ENCODE results near the gene CUL3. TPM values are rescaled to one million over a fixed set of nuclear protein-coding genes. Genes with fewer than 3 reads are reported as not detected.
"Not testable (repeated sequence)": the region's sequence is repeated elsewhere in the genome, so short reads cannot be mapped to it uniquely, and the experiment has no call there.

Gene CUL3
- total and polyA plus RNA-seq, 8 donors = 70.9 to 116 (median 98.1) TPM

DNA sequence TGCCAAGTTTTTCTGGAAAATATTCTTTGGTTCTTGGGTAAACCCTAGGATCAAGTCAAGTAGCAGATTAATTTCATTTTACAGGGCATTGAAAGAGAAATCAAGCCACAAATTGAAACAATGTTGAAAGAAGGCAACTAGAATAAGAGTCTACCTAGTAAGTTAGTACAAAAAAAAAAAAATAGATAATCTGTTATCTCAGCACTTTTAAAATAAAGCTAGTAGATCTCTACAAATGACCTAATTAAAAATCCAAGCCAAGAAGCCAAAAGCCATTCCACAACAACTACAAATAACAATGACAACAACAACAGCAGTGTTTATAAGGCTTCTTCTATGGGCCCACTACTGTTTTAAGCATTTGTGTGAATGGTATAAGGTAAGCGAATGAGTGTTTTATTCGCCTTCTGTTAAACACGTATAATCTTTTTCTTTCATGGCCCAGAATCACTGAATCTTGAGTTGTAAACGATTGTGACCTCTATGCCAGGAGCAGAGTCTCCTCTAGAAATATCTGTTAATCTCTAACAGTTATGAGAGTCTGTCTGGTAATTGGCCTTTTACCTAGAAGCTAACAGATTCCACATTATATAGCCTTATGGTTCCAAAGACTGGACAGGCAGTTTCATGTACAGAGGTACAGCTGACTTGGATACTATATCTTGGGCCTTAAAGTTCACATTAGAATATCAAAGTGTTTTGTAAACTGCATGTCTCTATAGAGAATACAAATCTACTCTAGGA is 28.6 kb upstream of the CUL3 start:
- ATAC-seq (no peak), DNase-seq (no peak)
- no peak overlapping the region for H3K27ac ChIP-seq
- H3K4me1 ChIP-seq = no peaks in the 10 kb centered on the region
- intact Hi-C loops (cut with DNase I) = no loop called here
- H3K9me3 ChIP-seq = no peaks in the 10 kb centered on the region
- H3K36me3 ChIP-seq = no peaks in the 10 kb centered on the region
- TF ChIP-seq, protein P1, sequence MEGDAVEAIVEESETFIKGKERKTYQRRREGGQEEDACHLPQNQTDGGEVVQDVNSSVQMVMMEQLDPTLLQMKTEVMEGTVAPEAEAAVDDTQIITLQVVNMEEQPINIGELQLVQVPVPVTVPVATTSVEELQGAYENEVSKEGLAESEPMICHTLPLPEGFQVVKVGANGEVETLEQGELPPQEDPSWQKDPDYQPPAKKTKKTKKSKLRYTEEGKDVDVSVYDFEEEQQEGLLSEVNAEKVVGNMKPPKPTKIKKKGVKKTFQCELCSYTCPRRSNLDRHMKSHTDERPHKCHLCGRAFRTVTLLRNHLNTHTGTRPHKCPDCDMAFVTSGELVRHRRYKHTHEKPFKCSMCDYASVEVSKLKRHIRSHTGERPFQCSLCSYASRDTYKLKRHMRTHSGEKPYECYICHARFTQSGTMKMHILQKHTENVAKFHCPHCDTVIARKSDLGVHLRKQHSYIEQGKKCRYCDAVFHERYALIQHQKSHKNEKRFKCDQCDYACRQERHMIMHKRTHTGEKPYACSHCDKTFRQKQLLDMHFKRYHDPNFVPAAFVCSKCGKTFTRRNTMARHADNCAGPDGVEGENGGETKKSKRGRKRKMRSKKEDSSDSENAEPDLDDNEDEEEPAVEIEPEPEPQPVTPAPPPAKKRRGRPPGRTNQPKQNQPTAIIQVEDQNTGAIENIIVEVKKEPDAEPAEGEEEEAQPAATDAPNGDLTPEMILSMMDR (IDR thresholded peaks at IDR 0.05) = no peak
- no peaks in the 10 kb centered on the region for H3K27me3 ChIP-seq
- H3K4me3 ChIP-seq = no peak overlapping the region

DNA sequence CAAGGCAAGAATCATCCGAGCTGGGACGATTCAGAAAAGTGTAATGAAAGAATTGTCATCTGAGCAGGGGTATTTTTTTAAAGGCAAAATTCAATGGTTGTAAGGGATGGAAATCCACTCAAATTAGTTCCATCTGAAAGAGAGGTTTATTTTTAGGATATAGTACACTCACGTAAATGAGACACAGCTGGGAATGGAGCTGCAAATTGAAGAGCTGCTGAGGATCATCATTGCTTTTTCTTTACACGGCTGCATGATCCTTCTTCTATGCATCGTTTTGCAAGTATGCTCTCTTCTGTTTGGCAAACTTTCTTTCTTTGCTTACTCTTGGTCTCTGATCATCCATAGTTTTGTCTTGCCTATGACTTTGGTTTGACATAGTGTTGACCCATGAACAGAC is 27.4 kb upstream of the CUL3 start:
- H3K27me3 ChIP-seq = no peaks in the 10 kb centered on the region
- DNase-seq = no peak
- intact Hi-C loops (cut with DNase I) = no loop called here
- no peaks in the 10 kb centered on the region for H3K36me3 ChIP-seq
- H3K4me1 ChIP-seq = no peaks in the 10 kb centered on the region
- TF ChIP-seq, protein P1 (IDR thresholded peaks at IDR 0.05) = no peak
- H3K27ac ChIP-seq = no peak overlapping the region
- ATAC-seq = no peak
- H3K9me3 ChIP-seq = no peaks in the 10 kb centered on the region
- no peak overlapping the region for H3K4me3 ChIP-seq

DNA sequence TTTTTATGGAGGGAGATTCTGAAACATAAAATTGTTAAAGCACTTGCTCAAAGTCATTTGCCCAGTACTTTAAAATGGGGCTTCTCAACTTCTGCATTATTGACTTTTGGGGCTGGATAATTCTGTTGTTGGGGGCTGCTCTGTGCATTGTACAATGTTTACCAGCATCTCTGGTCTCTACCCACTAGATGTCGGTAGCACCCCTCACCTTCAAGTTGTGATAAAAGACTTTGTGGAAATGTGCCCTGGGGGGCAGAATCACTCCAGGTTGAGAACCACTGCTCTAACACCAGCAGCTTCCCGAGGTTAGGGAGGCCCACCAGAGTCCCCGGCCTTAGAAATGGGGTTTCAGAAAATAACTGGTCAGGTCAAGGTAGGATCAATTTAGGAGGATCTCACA is 26.8 kb upstream of the CUL3 start:
- H3K27me3 ChIP-seq = no peaks in the 10 kb centered on the region
- H3K4me1 ChIP-seq = no peaks in the 10 kb centered on the region
- H3K36me3 ChIP-seq = no peaks in the 10 kb centered on the region
- DNase-seq = no peak
- no peak for ATAC-seq
- intact Hi-C loops (cut with DNase I) = no loop called here
- H3K4me3 ChIP-seq = no peak overlapping the region
- H3K27ac ChIP-seq = no peak overlapping the region
- no peaks in the 10 kb centered on the region for H3K9me3 ChIP-seq
- TF ChIP-seq, protein P1 (IDR thresholded peaks at IDR 0.05) = no peak

GRCh38 chr2:224608104-224608503 is 22.9 kb upstream of the CUL3 start:
- H3K4me3 ChIP-seq = no peak overlapping the region
- H3K27ac ChIP-seq = no peak overlapping the region
- intact Hi-C loops (cut with DNase I) = no loop called here
- no peaks in the 10 kb centered on the region for H3K27me3 ChIP-seq
- peaks cover 0 to 3% of the 10 kb centered on the region in 2 donors for H3K9me3 ChIP-seq
- H3K36me3 ChIP-seq = no peaks in the 10 kb centered on the region
- TF ChIP-seq, protein P1 (IDR thresholded peaks at IDR 0.05) = no peak
- DNase-seq = no peak
- no peak for ATAC-seq
- H3K4me1 ChIP-seq = no peaks in the 10 kb centered on the region

GRCh38 chr2:224603746-224604500 is 18.8 kb upstream of the CUL3 start:
- H3K36me3 ChIP-seq; H3K27ac ChIP-seq; ATAC-seq; intact Hi-C loops (cut with DNase I); DNase-seq; H3K9me3 ChIP-seq; H3K27me3 ChIP-seq; H3K4me3 ChIP-seq; H3K4me1 ChIP-seq: not testable (repeated sequence)

DNA sequence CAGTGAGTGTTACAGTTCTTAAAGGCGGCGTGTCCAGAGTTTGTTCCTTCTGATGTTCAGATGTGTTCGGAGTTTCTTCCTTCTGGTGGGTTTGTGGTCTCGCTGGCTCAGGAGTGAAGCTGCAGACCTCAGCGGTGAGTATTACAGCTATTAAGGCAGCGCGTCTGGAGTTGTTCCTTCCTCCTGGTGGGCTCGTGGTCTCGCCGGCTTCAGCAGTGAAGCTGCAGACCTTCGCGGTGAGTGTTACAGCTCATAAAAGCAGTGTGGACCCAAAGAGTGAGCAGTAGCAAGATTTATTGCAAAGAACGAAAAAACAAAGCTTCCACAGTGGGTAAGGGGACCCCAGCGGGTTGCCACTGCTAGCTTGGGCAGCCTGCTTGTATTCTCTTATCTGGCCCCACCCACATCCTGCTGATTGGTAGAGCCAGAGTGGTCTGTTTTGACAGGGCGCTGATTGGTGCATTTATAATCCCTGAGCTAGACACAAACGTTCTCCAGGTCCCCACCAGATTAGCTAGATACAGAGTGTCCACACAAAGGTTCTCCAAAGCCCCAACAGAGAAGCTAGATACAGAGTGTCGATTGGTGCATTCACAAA is 17.7 kb upstream of the CUL3 start:
- H3K4me1 ChIP-seq; H3K36me3 ChIP-seq; H3K27ac ChIP-seq; DNase-seq; H3K9me3 ChIP-seq; H3K4me3 ChIP-seq; intact Hi-C loops (cut with DNase I); ATAC-seq; H3K27me3 ChIP-seq: not testable (repeated sequence)
